GOT3 (cell line): ENCODE data around the gene DBH.

ENCODE experiments used
- DNase-seq: peaks from one replicate; lab custom pipeline; 2025; ENCODE audit warnings: mixed read lengths; lab: John Stamatoyannopoulos, UW

The DBH gene

GRCh38 chr9:133701981-133702797 is 66.0 kb downstream of the DBH start:
- DNase-seq = no peak

DNA sequence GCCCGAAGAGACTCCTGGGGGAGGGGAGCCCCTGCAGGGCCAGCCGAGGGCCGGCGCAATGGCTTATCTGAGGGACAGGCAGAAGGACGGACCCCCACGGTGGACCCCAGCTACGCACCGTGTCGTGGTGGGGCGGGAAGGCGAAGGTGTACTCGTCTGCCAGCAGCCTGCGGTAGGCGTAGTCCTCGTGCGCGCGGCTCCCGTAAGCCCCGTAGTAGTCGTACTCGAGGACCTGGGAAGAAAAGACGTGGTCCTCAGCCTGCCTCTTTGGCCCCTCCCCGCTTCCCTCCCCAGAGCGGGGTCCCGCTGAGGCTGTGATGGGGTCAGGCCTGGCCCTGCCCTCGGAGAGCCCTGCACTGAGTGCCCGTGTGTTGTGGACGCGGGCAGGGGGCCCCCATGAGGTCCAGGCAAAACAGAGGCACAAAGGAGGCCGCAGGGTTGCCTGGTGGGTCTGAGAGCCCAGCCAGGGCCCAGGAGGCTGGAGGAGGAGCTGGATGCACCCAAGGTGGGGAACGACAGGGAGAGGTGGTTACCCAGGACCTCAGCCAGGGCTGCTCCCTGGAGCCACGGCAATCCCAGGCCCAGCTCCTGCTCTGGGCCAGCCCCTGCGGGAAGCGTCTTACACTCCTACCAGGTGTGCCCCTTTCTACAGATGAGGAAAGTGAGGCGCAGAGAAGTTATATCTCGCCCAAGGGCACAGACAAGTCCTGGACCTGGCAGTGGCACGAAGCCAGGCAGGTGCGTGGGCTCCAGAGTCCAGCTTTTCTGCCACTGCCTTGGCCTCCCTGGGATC is 66.8 kb downstream of the DBH start:
- no peak for DNase-seq

DNA sequence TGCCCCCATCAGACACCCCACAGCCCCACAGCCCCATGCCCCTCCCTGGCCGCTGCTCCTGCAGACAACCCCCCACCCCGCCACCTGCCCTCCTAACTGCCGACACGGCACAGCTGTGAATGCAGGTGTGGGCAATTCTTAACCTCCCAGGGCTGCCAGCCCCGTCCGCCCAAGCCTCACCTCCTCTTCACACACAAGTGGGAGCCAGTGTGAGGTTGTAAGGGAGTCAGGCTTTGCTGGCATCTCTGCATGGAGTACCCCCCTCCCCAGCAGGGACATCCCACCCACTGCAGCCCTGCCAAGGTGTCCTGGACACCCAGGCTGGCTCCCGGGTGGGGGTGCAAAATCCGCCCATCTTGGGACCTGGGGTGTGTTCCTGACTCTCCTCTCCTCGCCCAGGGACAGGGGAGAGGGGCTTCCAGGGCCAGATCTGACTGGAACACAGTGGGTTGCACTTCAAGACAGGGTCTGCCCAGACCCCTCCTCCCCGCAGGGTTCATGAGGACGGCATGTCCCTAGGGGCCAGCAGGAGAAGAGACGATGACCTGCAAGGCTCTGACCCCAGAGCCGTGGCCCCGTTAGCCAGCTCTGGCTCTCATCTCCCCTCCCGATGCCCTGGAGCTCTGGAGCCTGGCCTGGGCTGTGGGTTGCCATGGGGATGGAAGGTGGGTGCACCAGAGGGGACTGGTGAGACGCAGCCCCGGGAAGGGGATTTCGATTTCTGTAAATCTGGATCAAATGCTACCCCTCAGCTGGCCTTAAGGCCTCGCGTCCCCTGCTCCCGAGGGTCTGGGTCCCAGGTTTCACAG is 67.6 kb downstream of the DBH start:
- no peak for DNase-seq

- no peak for DNase-seq
Observed at GRCh38 chr9:133704711-133705181, 68.6 kb downstream of the DBH start.

DNA sequence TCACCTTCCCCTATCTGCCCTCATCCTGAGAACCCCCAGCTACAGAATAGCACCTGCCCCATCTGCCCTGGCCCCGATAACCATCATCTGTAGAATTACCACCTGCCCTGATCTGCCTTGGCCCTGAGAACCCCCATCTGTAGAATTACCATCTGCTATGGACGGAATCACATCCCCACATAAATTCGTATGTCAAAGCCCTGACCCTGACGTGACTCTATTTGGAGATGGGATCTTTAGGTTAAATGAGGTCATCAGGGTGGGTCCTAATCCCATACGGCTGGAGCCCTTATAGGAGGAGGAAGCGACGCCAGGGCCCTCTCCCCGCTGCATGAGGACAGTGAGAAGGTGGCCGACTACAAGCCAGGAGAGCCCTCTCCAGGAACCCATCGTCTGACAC is 69.4 kb downstream of the DBH start:
- DNase-seq = no peak

DNA sequence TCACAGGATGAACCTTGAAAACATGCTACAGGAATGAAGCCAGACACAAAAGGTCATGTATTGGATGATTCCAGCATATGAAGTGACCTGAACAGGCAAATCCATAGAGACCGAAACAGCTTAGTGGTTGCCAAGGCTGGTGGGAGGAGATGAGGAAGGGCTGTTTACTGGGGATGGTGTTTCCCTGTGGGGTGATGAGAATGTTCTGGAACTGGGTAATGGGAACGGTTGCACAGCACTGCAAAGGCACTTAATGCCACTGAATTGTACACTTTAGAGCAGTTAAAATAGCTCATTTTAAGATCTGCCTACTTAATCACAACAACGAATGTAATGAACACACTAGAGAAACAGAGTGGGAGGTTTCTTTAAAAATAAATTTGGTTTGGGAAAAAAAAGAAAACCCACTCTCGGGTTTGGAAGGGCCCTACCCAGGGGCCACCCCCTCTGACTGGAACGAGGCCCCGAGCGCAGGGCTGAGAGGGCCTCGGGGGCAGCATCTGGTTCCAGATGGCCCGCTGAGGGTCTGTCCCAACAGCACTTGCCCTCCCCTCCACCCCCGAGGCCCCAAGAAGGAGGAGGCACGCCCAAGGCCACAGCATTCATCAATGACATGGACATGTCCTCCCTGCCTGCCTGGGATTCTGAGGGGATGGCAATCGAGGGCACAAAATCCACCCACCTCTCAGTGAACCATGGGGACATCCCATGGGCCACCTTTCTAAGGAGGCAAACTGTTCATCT is 70.3 kb downstream of the DBH start:
- no peak for DNase-seq

DNA sequence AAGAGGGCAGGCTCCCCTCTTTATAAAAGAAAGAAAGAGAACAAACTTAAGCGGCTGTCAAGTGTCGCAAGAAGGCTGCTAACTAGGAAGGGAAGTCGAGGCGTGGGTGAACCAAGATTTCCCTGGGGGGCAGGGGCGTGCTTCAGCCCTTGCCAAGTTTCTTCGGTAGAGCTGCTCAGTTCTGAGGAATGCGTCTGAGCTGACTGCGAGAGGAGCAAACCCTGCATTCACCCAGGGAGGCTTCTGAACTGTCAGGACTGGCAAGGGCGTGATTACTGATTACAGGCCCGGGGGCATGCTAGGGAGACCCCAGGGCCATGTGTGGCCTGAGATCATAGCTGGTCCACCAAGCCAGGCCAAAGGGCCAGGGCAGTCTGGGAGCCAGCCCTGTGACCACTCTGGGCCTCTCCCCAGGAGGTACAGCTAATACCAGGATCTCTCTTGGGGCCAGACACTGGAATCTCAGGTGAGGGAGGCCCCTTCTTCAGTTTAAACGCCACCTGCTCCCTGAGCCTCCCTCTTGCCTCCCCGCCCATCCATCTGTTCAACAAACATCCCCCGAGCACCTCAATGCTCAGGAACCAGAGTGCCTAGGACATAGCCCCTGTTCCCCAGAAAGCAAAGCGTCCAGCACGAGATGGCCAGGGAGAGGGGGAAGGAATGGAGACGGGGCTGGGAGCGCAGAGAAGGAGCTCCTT is 71.1 kb downstream of the DBH start:
- DNase-seq = no peak

- DNase-seq = no peak
Observed at GRCh38 chr9:133707763-133708245, 71.6 kb downstream of the DBH start.

DNA sequence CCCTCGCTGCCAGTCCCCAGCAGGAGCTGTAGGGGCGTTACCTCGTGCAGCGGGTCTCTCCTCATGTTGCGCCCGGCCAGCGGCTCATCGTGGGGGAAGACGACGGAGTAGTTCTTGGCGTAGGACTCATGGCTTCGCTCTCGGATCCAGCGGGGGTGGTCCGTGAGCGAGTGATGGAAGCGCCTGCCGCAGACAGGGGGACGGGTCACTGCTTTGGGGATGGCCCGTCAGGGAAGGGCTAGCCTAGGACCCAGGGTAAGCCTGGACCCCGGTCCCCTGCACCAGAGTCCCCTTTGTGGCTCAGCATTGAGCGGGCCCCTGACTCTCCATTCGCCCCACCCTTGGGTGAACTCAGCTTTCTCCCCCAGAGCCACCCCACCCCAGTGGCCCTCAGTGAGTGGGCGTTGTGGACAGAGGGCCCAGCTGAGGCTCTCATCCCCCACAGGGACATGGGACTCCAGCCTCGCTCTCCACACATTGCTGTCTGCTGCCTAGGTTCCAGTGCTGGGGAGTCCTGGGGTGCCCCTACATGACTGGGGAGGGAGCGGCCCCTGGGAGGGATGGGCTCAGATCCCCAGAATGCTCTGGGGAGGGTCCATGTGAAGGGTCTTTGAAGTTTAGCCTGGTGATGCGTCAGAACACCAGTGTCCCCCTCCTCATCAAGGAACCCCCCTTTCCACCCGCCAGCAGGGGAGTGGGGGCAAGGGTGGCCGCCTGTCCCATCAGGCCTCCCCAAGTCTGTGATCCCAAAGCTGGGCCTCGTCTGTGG is 72.3 kb downstream of the DBH start:
- DNase-seq = no peak
